AG09309 (cell line): ENCODE measurements around the gene TP53BP1.

Source experiments
- DNase-seq: peaks from one replicate; pipeline ENCODE4 v3.0.0-alpha.2; 2010; ENCODE audit warnings: low read depth
- H3K4me3 ChIP-seq: 2 replicates; pipeline ENCODE4 v1.5.1; 2011; ENCODE audit warnings: mild to moderate bottlenecking, low read depth, low read length, moderate library complexity; ENCODE audit not compliant: control insufficient read depth
- CTCF ChIP-seq: IDR thresholded peaks from 2 replicates; pipeline ENCODE4 v1.5.1; 2011; ENCODE audit warnings: mild to moderate bottlenecking, low read depth, low read length, inconsistent platforms; ENCODE audit not compliant: insufficient read depth, control insufficient read depth; ENCODE audit errors: missing control alignments

The TP53BP1 gene

GRCh38 chr15:43529587-43530345, 36.8 kb upstream of the TP53BP1 start:
- no peak for TF ChIP-seq CTCF
- DNase-seq: no peak
- H3K4me3 ChIP-seq: no peak overlapping the region

GRCh38 chr15:43529141-43529540, 36.2 kb upstream of the TP53BP1 start:
- no peak overlapping the region for H3K4me3 ChIP-seq
- DNase-seq: no peak
- TF ChIP-seq CTCF: no peak

GRCh38 chr15:43528542-43529007, 35.6 kb upstream of the TP53BP1 start:
- H3K4me3 ChIP-seq: no peak overlapping the region
- TF ChIP-seq CTCF: no peak
- DNase-seq: no peak

GRCh38 chr15:43527802-43528541, 35.0 kb upstream of the TP53BP1 start:
- DNase-seq: no peak
- TF ChIP-seq CTCF: no peak
- no peak overlapping the region for H3K4me3 ChIP-seq

GRCh38 chr15:43527016-43527801, 34.3 kb upstream of the TP53BP1 start:
- TF ChIP-seq CTCF: no peak
- H3K4me3 ChIP-seq: no peak overlapping the region
- no peak for DNase-seq

- DNase-seq: no peak
- TF ChIP-seq CTCF: no peak
- H3K4me3 ChIP-seq: no peak overlapping the region
Measured at GRCh38 chr15:43526261-43526930, 33.4 kb upstream of the TP53BP1 start.
